HG03135 (cell line): Measurements from ENCODE around the gene GAS7.

Source experiments
- ATAC-seq: cut with Tn5 transposase; IDR thresholded peaks from one replicate; pipeline ENCODE4 v1.9.1; 2021; ENCODE audit warnings: mild to moderate bottlenecking, moderate library complexity; ENCODE audit not compliant: unreplicated experiment

GAS7 gene

GRCh38 chr17:9987779-9988585 lies 210.4 kb downstream of the GAS7 start:
- ATAC-seq: no peak

GRCh38 chr17:9986754-9987382 lies 211.5 kb downstream of the GAS7 start:
- ATAC-seq: no peak

- ATAC-seq: no peak
These were observed 212.8 kb downstream of the GAS7 start for GRCh38 chr17:9985646-9986045.

GRCh38 chr17:9984768-9985167 lies 213.6 kb downstream of the GAS7 start:
- no peak for ATAC-seq

GRCh38 chr17:9982159-9982558 lies 216.2 kb downstream of the GAS7 start:
- no peak for ATAC-seq

- no peak for ATAC-seq
These were observed 217.0 kb downstream of the GAS7 start for GRCh38 chr17:9981344-9981915.

GRCh38 chr17:9979463-9979995 lies 218.9 kb downstream of the GAS7 start:
- no peak for ATAC-seq

GRCh38 chr17:9977180-9977575 lies 221.2 kb downstream of the GAS7 start:
- no peak for ATAC-seq

GRCh38 chr17:9976283-9977179 lies 221.9 kb downstream of the GAS7 start:
- no peak for ATAC-seq

GRCh38 chr17:9974448-9975381 lies 223.7 kb downstream of the GAS7 start:
- no peak for ATAC-seq

- no peak for ATAC-seq
These were observed 224.5 kb downstream of the GAS7 start for GRCh38 chr17:9973669-9974447.

- ATAC-seq: no peak
These were observed 226.4 kb downstream of the GAS7 start for GRCh38 chr17:9971991-9972390.

- no peak for ATAC-seq
These were observed 229.0 kb downstream of the GAS7 start for GRCh38 chr17:9969301-9969935.

- ATAC-seq: no peak
These were observed 229.5 kb downstream of the GAS7 start for GRCh38 chr17:9968881-9969280.

- no peak for ATAC-seq
These were observed 230.4 kb downstream of the GAS7 start for GRCh38 chr17:9968008-9968407.

- ATAC-seq: no peak
These were observed 238.9 kb downstream of the GAS7 start for GRCh38 chr17:9959377-9959981.

- no peak for ATAC-seq
These were observed 239.7 kb downstream of the GAS7 start for GRCh38 chr17:9958586-9959281.

- no peak for ATAC-seq
These were observed 241.2 kb downstream of the GAS7 start for GRCh38 chr17:9957244-9957643.
